ENCODE results near the gene SEMA6A.
"Not testable (repeated sequence)": the region's sequence is repeated elsewhere in the genome, so short reads cannot be mapped to it uniquely, and the experiment has no call there.

SEMA6A gene

DNA sequence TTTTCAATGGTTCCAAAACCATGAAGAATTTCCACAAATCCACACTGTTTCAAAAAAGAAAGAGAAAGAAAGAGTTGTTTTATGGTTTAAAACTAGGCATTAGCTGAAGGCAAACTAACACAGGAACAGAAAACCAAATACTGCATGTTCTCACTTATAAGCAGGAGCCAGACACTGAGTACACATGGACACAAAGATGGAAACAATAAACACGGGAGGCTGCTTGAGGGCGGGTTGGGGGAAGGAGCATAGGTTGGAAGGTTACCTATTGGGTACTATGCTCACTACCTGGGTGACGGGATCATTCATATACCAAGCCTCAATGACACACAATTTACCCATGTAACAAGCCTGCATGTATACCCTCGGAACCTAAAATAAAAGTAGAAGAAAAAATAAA is 45.0 kb downstream of the SEMA6A start:
- Mint-ChIP-seq H3K9me3 (no peaks in the 10 kb centered on the region), H3K27me3 (no peaks in the 10 kb centered on the region), H3K4me1 (no peaks in the 10 kb centered on the region), H3K36me3 (peaks cover 5% of the 10 kb centered on the region), H3K4me3 (no peak overlapping the region), H3K27ac (no peak overlapping the region)
- ATAC-seq (ENCODE audit: low read depth) (no peak), DNase-seq (ENCODE audit: low spot score in 2 of 2) (no peak)

DNA sequence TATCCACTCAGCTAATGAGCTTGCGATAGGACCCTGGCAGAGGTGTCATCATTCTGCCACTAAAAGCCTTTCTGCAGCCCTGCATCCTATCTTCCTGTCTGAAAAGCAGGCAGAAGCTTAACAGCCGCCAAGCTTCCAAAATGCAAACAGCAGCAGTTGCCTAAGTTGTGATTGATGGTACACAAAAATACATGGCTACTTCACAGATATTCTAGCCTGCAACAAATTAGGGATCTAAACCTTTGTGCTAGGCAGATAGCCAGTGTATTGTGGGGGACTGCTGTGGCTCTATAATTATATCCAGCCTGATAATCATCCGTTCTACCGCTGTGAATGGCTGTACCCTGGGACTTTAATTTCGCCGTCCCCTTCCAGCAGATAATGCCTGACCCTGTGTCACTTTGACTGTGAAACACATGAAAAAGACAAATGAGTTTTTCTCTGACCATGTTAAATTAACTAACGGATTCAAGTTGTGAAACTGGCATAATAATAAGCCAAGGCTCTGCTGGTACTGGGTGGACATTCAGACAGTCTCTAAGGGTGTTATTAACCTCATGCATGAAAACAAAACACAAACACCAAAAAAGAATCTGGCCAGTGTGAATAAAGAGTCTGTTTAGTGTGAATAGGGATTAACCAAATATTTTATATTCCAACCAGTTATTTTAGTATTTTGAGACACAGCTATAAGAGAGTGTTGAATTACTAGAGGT is 45.9 kb downstream of the SEMA6A start:
- no peak overlapping the region for H3K27ac Mint-ChIP-seq
- H3K27me3 Mint-ChIP-seq, result no peaks in the 10 kb centered on the region
- ATAC-seq (ENCODE audit: low read depth) (no peak), DNase-seq (ENCODE audit: low spot score in 2 of 2) (no peak)
- peaks cover 5% of the 10 kb centered on the region for H3K36me3 Mint-ChIP-seq
- H3K4me1 Mint-ChIP-seq, result no peaks in the 10 kb centered on the region
- no peaks in the 10 kb centered on the region for H3K9me3 Mint-ChIP-seq
- H3K4me3 Mint-ChIP-seq, result no peak overlapping the region

DNA sequence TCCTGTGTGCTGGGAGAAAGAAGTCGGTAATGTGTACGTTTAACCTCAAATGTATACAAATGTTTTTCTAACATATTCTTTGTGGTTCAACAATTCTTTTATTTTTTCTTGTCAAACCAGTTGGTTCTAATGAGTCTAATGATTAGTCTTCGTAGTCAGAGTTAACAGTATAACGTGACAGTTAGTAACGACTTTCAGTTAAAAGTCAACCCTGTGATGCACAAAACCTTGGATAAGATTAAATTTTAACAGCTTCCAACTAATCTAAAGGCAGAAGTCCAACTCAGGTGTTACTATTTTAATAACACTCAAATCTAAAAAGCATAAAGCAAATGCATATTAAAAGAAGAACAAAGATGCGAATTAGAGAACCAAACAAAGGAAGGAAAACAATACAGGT is 47.0 kb downstream of the SEMA6A start:
- DNase-seq (ENCODE audit: low spot score in 2 of 2) (no peak), ATAC-seq (ENCODE audit: low read depth) (no peak)
- Mint-ChIP-seq H3K36me3 (peaks cover 5% of the 10 kb centered on the region), H3K4me1 (no peaks in the 10 kb centered on the region), H3K9me3 (no peaks in the 10 kb centered on the region), H3K27ac (no peak overlapping the region), H3K4me3 (no peak overlapping the region), H3K27me3 (no peaks in the 10 kb centered on the region)

DNA sequence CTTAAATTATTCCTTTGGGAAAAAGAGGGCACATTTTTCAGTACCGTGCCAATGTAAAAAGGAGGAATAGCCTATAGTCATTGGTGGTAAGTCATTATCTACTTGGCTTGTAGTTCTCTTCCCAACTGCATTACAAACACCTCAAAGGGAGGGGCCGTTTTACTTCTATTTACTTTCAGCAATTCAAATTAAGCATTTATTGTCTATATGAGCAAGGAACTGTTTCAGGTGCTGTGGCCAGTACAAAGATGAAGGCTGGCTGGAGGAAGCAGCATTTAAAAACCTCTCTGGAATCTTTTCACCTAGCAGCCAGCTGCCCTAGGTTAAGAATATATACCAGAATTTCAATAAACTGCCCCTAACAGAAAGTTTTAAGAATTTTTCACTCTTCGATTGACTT is 48.9 kb downstream of the SEMA6A start:
- H3K4me3 Mint-ChIP-seq, result no peak overlapping the region
- H3K4me1 Mint-ChIP-seq, result no peaks in the 10 kb centered on the region

DNA sequence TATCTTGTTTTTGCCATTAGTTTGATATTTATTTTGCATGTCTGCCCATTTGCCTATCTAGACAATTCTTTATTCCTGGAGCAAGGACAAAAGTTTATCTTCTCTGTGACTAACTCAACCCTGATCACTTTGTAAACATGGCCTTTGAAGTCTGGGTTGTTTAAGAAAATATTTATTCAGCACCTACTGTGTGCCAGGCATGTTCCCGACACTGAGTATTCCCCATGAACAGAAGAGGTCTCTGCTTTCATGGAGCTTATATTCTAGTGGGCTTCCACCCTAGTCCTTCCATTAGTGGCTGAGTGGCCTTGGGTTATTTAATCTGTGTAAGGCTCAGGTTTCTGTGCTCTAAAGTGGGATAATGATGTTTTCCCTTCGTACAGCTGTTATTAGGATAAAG is 49.7 kb downstream of the SEMA6A start:
- Mint-ChIP-seq H3K4me3 (no peak overlapping the region), H3K4me1 (no peaks in the 10 kb centered on the region), H3K27ac (no peak overlapping the region), H3K36me3 (peaks cover 5% of the 10 kb centered on the region), H3K9me3 (no peaks in the 10 kb centered on the region), H3K27me3 (no peaks in the 10 kb centered on the region)
- ATAC-seq (ENCODE audit: low read depth), result no peak
- DNase-seq (ENCODE audit: low spot score in 2 of 2), result no peak

More for the DNA sequence above, 48.9 kb downstream of the SEMA6A start:
- no peak overlapping the region for H3K27ac Mint-ChIP-seq
- H3K27me3 Mint-ChIP-seq, result no peaks in the 10 kb centered on the region
- DNase-seq (ENCODE audit: low spot score in 2 of 2) (no peak), ATAC-seq (ENCODE audit: low read depth) (no peak)
- H3K9me3 Mint-ChIP-seq, result no peaks in the 10 kb centered on the region
- peaks cover 5% of the 10 kb centered on the region for H3K36me3 Mint-ChIP-seq

DNA sequence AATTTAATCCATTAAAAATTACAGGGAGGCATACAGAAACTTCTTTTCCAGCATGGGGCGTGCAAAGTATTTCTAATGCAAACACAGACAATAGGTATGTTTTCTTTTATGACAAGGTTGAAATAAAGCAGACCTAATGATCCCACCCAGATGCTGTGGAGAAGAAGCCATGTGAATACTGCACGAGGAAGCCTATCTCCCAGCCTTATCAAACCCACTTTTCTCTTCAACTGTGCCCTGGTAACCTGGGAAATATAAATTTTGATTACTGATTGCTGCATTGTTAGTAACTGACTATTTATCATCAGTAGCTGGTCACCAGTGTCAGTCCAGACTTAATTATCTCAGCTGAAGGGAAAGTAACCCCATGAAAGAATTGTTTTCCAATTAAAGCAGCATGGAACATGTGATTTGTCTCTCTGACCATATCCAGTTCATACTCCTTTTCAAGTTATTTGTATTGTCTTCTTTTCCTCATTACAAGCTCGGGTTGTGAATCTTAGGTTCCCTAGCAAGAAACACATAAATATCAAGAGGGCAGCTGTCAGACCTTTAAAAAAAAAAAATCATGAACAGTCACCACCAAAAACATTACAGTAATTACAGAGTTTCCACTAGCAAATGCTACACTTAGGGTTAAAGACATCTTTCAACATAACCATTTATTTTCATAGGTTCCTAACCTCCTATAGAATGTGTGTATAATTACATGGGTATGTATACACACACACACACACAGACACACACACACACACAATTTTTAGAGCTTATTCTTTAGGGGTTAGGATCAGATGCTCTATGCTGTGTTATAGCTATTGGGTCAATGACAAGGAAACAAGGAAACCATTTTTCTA is 50.3 kb downstream of the SEMA6A start:
- Mint-ChIP-seq H3K9me3 (no peaks in the 10 kb centered on the region), H3K4me3 (no peak overlapping the region), H3K4me1 (no peaks in the 10 kb centered on the region), H3K36me3 (peaks cover 3% of the 10 kb centered on the region), H3K27me3 (no peaks in the 10 kb centered on the region), H3K27ac (no peak overlapping the region)
- ATAC-seq (ENCODE audit: low read depth), result no peak
- DNase-seq (ENCODE audit: low spot score in 2 of 2), result no peak

DNA sequence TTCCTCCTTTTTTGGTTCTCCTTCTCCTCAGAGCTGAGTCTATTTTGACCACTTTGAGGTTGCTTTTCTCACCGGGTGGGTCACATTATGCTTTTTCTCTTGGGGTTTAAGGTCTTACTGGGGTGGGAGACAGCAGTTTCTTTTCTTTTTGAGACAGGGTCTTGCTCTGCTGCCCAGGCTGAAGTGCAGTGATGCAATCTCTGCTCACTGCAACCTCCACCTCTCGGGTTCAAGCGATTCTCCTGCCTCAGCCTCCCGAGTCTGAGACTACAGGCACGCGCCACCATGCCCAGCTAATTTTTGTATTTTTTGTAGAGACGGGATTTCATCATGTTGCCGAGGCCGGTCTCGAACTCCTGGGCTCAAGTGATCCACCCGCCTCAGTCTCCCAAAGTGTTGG is 51.4 kb downstream of the SEMA6A start:
- not testable (repeated sequence) for DNase-seq (ENCODE audit: low spot score in 2 of 2); H3K9me3 Mint-ChIP-seq; H3K4me1 Mint-ChIP-seq; H3K27me3 Mint-ChIP-seq; H3K27ac Mint-ChIP-seq; ATAC-seq (ENCODE audit: low read depth); H3K4me3 Mint-ChIP-seq
- peaks cover 11% of the 10 kb centered on the region for H3K36me3 Mint-ChIP-seq

DNA sequence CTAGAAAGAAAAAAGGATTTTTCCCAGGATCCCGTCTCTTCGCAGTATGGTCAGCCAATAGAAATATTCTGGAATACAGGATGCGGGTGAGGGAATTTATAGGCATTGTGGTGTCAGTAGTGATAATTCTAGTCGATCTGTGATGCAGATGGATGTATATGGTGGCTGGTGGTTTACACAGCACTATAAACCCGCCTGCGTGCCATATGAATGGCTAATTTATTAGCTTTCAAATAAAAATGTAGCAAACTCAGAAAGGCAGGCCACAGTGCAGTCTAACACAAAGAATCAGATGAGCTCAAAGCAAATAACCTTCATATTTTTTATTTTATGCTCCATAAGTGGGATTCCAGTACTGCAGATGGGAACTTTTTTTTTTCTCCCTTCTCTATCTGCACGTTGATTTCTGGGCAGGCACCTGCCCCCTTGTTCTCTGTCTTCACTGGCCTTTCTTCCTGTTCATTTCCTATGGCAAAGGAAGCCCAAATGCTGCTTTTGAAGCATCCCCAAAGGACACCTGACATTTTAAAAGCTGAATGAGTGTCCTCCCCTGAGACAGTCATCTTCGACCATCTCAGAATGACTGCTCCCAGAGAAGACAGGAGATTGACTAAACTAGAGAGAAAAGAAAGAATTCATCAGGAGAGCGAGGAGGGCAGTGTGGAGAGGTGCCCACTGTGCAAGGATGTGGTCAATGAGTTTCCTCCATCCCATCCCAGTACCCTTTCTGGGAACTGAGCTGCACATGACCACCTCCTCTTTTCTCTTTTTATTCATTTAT is 52.1 kb downstream of the SEMA6A start:
- DNase-seq (ENCODE audit: low spot score in 2 of 2), result no peak
- peaks cover 13% of the 10 kb centered on the region for H3K36me3 Mint-ChIP-seq
- no peak for ATAC-seq (ENCODE audit: low read depth)
- H3K4me1 Mint-ChIP-seq, result no peaks in the 10 kb centered on the region
- no peaks in the 10 kb centered on the region for H3K9me3 Mint-ChIP-seq
- H3K4me3 Mint-ChIP-seq, result no peak overlapping the region
- no peak overlapping the region for H3K27ac Mint-ChIP-seq
- no peaks in the 10 kb centered on the region for H3K27me3 Mint-ChIP-seq

DNA sequence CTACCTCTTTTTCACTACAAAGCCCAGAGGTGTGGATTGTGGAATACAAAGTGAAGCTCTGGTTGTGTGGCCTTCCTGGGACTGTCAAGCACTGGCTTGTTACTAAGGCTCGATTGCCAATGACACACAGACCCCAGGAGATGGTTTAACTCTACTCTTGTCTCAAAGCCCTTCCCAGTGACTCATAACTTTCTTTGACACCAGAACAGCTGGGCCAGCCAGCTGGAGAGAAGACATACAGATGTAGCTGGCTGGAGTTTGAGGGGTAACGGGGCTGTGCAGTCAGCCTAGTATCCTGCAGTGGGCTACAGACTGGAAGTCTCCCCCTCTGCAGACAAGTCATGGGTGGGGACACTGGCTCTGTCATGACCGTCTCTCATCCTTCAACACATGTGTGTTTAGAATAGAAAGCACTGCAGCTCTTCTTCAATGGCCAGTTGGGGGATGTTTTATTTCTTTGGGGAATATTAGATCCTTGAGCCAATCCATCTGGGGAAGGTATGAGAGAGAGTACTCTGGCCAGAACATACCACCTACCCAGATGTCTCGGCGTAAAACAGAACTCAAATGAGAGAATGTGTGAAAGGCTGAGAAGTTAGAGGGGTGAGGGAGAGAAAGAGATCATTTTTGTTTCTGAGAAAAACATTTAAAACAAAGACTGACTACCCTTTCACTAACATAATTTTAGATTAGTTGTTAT is 53.3 kb downstream of the SEMA6A start:
- H3K4me3 Mint-ChIP-seq, result no peak overlapping the region
- H3K36me3 Mint-ChIP-seq, result peaks cover 15% of the 10 kb centered on the region
- H3K9me3 Mint-ChIP-seq, result no peaks in the 10 kb centered on the region
- no peaks in the 10 kb centered on the region for H3K4me1 Mint-ChIP-seq
- no peak for DNase-seq (ENCODE audit: low spot score in 2 of 2)
- ATAC-seq (ENCODE audit: low read depth), result no peak
- no peak overlapping the region for H3K27ac Mint-ChIP-seq
- H3K27me3 Mint-ChIP-seq, result no peaks in the 10 kb centered on the region

DNA sequence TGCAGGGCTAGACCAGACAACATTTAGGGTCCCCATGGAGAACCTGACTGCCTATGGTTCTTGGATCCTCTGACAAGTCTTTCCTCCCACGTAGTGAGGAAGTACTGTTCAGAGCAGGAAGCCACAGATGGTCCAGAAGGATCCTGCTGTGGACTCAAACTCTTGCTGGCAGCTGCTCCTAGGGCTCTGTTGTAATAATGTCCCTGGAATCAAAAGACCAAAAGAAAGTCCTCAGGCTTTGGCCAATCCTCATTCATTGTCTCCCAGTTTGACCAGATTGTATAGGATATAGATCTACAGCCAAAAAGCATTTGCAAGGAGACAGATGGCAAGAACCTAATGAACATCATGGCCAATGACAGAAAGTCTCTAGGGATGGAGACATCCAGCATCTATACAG is 53.9 kb downstream of the SEMA6A start:
- no peak overlapping the region for H3K27ac Mint-ChIP-seq
- peaks cover 13% of the 10 kb centered on the region for H3K36me3 Mint-ChIP-seq
- H3K9me3 Mint-ChIP-seq, result no peaks in the 10 kb centered on the region
- no peak overlapping the region for H3K4me3 Mint-ChIP-seq
- H3K27me3 Mint-ChIP-seq, result no peaks in the 10 kb centered on the region
- no peaks in the 10 kb centered on the region for H3K4me1 Mint-ChIP-seq
- ATAC-seq (ENCODE audit: low read depth) (no peak), DNase-seq (ENCODE audit: low spot score in 2 of 2) (no peak)

DNA sequence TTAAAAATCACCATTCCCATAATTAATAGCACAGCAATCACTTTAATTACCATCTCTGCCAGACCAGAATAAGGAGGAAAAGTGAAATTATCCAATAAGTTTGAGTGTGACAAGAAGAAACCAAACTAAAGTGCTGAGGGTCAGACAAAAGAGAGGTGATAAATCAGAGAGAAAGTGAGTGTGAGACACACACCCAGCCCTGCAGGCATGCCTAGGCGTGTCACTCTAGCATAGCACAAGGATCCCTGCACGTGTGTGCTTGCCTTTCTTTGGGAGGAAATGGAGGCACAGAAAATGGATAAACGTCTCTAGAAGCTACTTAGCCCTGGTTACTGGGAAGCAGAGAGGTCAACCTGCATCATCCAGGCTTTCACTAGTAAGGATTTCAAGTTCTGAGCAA is 56.2 kb downstream of the SEMA6A start:
- Mint-ChIP-seq H3K4me3 (no peak overlapping the region), H3K9me3 (peaks cover 4% of the 10 kb centered on the region), H3K36me3 (peaks cover 18% of the 10 kb centered on the region), H3K4me1 (no peaks in the 10 kb centered on the region), H3K27me3 (no peaks in the 10 kb centered on the region), H3K27ac (no peak overlapping the region)
- DNase-seq (ENCODE audit: low spot score in 2 of 2) (no peak), ATAC-seq (ENCODE audit: low read depth) (no peak)

DNA sequence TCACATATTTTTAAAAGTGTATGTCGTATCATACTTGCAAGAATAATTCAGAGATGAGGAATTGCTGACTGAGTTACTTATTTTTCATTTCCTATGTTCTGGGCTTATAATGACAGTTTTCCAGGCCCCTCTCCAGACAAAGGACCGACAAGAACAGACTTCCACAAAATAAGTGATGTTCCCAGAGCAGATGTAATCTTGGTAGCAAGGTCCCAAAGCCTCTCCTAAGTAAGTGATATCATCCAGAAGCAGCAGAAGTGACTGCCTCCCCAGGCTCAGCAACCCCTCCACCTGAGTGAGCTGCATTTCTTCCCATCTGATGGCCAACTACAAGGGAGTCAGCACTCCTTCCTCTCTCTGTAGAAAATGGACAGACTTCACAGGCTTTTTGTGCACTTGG is 57.1 kb downstream of the SEMA6A start:
- H3K27ac Mint-ChIP-seq, result no peak overlapping the region
- no peak for ATAC-seq (ENCODE audit: low read depth)
- H3K4me1 Mint-ChIP-seq, result no peaks in the 10 kb centered on the region
- peaks cover 20% of the 10 kb centered on the region for H3K36me3 Mint-ChIP-seq
- H3K27me3 Mint-ChIP-seq, result no peaks in the 10 kb centered on the region
- no peak for DNase-seq (ENCODE audit: low spot score in 2 of 2)
- no peak overlapping the region for H3K4me3 Mint-ChIP-seq
- peaks cover 4% of the 10 kb centered on the region for H3K9me3 Mint-ChIP-seq

DNA sequence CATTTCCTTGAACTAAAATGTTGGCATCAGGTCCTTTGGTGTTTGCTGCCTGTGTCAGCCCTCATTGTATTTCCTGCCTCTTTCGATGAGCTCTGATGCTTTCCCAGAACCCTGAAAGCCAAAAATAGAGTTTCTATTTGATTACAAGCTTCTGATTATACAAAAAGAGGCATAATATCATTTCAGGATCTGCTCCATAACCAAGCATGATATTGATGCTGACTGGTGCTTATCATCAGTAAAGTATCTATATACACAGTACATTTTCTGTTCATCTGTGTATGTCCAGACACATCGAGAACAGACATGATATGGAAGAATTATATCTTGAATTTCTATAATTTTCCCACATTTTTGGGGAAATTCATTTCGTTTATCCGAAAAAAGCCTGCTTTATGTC is 58.6 kb downstream of the SEMA6A start:
- Mint-ChIP-seq H3K9me3 (peaks cover 4% of the 10 kb centered on the region), H3K36me3 (peaks cover 23% of the 10 kb centered on the region), H3K27ac (no peak overlapping the region), H3K27me3 (no peaks in the 10 kb centered on the region), H3K4me3 (no peak overlapping the region), H3K4me1 (no peaks in the 10 kb centered on the region)
- ATAC-seq (ENCODE audit: low read depth), result no peak
- DNase-seq (ENCODE audit: low spot score in 2 of 2), result no peak

All from memory B cell (primary cell).